GM18520 (cell line): ENCODE data around the gene GRIN2C.

ENCODE experiments used
- ATAC-seq: cut with Tn5 transposase; IDR thresholded peaks from one replicate; pipeline ENCODE4 v1.9.1; 2021; ENCODE audit not compliant: unreplicated experiment

The GRIN2C gene

GRCh38 chr17:74864866-74865395, 5.2 kb upstream of the GRIN2C start:
- no peak for ATAC-seq

DNA sequence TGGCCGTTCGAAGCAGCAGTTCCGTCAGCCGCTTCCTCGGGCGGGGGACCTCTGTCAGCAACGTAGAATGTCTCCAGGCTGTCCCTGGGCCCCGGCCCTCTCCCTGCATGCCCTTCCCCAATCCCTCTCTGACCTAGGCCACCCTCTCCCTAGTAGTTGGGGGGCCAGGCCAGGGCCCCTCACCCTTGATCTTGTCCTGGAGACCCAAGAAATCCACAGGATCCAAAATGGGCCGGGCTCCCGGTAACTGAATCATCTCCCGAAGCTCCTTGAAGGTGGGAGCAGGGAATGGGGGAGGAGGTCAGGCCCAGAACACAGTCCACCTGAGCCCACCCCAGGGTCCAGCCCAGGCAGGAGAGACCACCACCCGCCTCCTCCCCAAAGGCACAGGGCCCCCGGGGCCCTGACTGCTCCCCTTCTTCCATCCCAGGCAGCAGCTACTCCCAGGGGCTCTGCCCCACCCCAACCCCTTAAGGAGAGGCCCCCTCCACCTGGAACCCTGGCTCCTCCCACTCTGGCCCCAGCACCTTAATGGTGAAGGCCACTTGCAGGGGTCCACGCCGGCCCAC, 4.7 kb upstream of the GRIN2C start:
- no peak for ATAC-seq

DNA sequence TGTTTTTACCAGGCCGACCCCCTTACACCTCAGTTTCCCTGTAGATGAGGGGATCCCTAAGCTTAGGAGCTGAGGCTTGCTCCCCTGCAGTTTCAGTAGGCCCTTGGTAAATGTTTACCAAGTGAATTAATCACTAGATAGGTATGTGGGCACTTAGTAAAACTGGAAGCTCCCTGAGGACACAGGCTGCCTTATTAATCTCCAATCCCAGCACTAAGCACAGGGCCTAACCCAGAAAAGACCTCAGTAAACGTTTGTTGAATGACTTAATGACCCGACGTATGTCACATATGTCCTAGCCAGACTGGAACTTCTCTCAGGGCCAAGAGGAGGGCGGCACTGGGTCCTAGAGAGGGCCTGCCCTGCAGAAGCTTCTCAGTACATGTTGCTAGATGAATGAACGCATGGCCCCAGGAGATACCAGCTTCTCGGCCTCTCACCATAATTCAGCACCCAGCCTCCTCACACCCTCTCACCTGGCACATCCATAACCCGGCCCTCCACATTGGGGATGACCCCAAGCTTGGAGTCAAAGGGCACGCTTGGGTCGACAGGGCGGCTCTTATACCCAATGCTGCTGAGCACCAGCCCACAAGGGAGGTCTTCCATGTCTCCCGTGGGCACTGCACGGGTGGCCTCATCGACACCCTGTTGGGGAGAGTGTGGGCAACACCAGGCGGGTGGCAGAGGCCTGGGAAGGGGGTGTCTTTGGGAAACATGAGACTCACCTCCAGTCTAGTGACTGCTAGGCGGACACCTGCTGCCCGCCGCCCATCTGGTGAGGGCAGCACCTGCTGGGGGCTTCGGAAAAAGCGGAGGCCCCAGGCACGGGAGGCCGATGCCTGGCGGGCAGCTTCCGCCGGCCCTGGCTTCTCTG, 4.0 kb upstream of the GRIN2C start:
- no peak for ATAC-seq

- ATAC-seq, result no peak
Measured at GRCh38 chr17:74862919-74863318, 3.2 kb upstream of the GRIN2C start.

- no peak for ATAC-seq
Measured at GRCh38 chr17:74862108-74862901, 2.6 kb upstream of the GRIN2C start.

GRCh38 chr17:74861662-74862107, 2.0 kb upstream of the GRIN2C start:
- no peak for ATAC-seq

- ATAC-seq, result no peak
Measured at GRCh38 chr17:74860872-74861661, 1.4 kb upstream of the GRIN2C start.

GRCh38 chr17:74860229-74860871, 665 bp upstream of the GRIN2C start:
- ATAC-seq, result no peak

GRCh38 chr17:74858672-74859458, 820 bp downstream of the GRIN2C start:
- ATAC-seq, result no peak

GRCh38 chr17:74857191-74857590, 2.5 kb downstream of the GRIN2C start:
- no peak for ATAC-seq

DNA sequence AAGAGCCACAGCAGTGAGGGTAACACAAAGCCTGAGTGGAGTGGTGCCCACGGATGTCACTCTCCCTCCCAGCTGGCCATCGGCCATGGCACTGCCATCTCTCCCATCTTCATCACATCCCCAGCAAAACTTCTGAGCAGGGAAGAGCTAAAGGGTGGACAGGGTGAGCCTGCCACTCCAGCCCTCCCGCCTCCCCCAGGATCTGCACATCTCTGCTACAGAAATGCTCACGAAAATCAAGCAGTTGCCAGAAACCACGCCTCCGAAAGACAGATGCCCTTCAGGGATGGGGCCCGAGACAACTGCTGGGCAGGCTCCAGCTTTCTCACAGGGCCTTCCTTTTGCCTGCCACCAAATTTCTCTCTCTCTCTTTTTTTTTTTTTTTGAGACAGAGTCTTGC, 3.6 kb downstream of the GRIN2C start:
- no peak for ATAC-seq

- no peak for ATAC-seq
Measured at GRCh38 chr17:74855323-74855722, 4.4 kb downstream of the GRIN2C start.

DNA sequence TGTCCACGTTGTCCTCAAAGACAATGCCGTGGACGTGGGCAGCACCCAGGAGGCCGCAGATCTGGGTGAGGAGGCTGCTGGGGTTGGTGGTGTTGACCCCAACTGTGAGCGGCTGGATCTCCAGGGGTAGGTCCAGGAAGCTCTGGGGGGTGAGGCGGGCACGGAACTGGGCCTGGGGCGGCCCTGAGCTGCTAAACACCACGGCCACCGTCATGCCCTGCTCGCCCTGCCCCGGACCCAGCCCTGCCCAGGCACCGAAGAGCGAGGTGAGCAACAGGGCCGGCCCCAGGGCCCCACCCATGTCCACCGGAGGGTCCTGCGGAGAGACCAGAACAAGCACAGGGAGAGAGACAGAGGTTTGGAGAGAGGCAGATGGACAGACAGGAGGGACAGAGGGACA, 4.9 kb downstream of the GRIN2C start:
- no peak for ATAC-seq

DNA sequence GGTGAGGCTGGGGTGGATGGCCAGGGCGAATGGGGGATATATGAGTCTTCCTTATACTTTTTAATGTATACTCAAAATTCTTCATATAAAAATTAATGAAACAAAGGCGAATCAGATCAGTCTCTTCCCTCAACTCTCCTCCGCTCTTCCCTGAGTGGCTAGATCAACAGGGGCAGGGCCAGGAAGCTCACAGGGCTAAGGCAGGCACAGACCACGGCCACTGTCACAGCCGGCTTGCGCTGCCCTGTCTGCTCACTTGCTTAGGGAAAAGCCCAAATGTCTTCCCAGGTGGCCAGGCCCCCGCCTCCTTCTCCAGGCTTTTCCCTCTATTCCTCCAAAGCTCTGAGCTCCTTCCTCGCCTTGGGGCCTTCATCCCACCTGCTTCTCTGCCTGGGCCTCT, 6.0 kb downstream of the GRIN2C start:
- ATAC-seq, result no peak

DNA sequence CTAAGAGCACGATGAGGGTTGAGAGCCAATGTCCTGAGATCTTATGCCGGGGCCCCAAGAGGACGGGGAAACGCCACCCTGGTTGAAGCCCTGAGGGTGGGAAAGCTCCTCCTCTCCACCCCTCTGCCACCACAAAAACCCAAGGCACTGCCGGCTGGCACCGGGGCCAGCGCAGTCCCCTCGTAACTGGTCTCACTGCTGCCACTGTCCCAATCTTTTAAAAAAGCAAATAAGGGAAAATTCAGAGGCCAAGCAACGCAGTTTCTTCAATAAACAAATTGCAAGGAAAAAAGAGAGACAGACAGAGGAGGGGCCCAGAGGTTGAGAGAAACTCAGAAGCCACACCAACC, 6.7 kb downstream of the GRIN2C start:
- no peak for ATAC-seq

DNA sequence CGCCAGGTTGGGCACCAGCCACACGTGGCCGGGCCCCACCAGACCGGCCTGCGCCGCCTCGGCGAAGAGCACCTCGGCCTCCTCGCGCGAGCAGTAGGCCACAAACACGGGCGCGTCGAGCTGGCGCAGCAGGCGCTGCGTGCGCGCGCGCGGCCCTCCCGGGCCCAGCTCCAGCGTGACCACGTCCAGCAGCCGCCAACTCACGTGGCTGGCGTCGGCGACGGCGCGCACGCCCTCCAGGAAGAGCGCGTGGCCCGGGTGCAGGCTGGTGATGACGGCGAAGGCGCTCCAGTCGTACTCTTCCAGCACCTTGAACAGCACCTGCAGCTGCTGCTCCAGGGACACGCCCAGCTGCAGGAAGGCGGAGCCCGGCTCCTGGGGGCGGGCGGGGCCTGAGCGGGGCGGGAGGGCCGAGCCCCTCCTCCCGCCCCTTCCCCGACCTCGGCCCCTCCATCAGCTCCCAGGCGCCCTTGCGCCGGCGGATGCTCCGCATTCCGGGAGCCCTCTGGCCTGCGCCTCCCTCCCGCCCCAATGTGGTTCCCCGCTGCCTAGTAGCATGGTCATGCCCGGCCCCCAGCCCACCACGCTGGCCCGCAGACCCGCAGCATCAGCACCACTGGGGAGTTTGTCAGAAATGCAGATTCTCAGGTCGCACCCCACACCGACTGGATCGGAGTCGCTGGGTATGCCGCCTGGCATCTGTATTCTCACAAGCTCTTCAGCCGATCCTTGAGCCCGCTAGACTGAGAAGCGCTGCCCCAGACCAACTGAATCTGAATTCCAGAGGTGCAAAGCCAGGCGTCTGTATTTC, 7.2 kb downstream of the GRIN2C start:
- no peak for ATAC-seq

- ATAC-seq, result no peak
Measured at GRCh38 chr17:74851612-74852236, 8.0 kb downstream of the GRIN2C start.

DNA sequence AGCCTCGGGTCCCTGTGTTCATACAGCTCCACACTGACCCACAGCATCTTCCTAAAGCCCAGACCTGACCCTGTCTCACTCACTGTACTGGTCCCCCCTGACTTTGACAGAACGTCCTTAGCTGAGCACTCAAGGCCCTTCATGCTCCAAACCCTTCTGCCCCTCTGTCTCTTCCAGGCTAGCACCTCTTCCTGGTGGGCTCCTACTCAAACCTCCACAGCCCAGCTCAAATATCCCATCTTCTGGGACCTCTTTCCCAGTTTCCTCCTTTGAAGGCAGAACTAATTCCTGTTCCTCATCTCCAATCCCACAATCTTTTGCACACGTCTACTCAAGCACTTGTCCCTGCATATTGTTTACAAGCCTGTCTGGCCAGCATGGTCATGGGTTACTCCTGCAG, 8.8 kb downstream of the GRIN2C start:
- no peak for ATAC-seq
